Loucy (cell line): ENCODE measurements around the gene DLGAP1.

ENCODE experiments used
- H2AFZ ChIP-seq: fragments of 200-600 bp; sonication (generic); 2 replicates; pipeline ENCODE4 v1.6.0; 2016; ENCODE audit warnings: antibody characterized with exemption, mild to moderate bottlenecking, low read length, moderate library complexity
- H3F3A ChIP-seq: fragments of 200-600 bp; 2 replicates; pipeline ENCODE4 v1.6.0; 2016; ENCODE audit warnings: antibody characterized with exemption, low read depth, mild to moderate bottlenecking
- H3K27me3 ChIP-seq: fragments of 200-600 bp; sonication (generic); 2 replicates; pipeline ENCODE4 v1.6.1; 2014; ENCODE audit warnings: low read length, mild to moderate bottlenecking; ENCODE audit not compliant: insufficient read depth, poor library complexity, severe bottlenecking
- H3K36me3 ChIP-seq: fragments of 200-600 bp; sonication (generic); 2 replicates; pipeline ENCODE4 v1.6.1; 2016; ENCODE audit warnings: low read length; ENCODE audit not compliant: insufficient read depth
- H3K4me1 ChIP-seq: fragments of 200-600 bp; sonication (generic); 2 replicates; pipeline ENCODE4 v1.5.1; 2014; ENCODE audit warnings: low read length, mild to moderate bottlenecking; ENCODE audit not compliant: insufficient read depth, poor library complexity, severe bottlenecking
- H3K4me2 ChIP-seq: fragments of 200-600 bp; sonication (generic); 2 replicates; pipeline ENCODE4 v1.6.0; 2014; ENCODE audit warnings: antibody characterized with exemption, low read length, low read depth, mild to moderate bottlenecking; ENCODE audit not compliant: poor library complexity, severe bottlenecking
- H3K4me3 ChIP-seq: fragments of 200-600 bp; sonication (generic); 2 replicates; pipeline ENCODE4 v1.5.1; 2014; ENCODE audit warnings: low read length, mild to moderate bottlenecking, mixed read lengths; ENCODE audit not compliant: poor library complexity, severe bottlenecking
- H3K79me2 ChIP-seq: fragments of 200-600 bp; sonication (generic); 2 replicates; pipeline ENCODE4 v1.6.1; 2014; ENCODE audit warnings: low read length; ENCODE audit not compliant: insufficient read depth
- H3K9ac ChIP-seq: fragments of 200-600 bp; sonication (generic); 2 replicates; pipeline ENCODE4 v1.6.0; 2014; ENCODE audit warnings: mild to moderate bottlenecking, low read depth, low read length, moderate library complexity; ENCODE audit not compliant: poor library complexity, severe bottlenecking
- H3K9me2 ChIP-seq: fragments of 200-600 bp; sonication (generic); replicated peaks from 2 replicates; pipeline ENCODE4 v1.6.1; 2016; ENCODE audit warnings: low read depth, low read length, mixed read lengths
- H3K9me3 ChIP-seq: fragments of 200-600 bp; sonication (generic); 2 replicates; pipeline ENCODE4 v1.6.1; 2014; ENCODE audit warnings: mild to moderate bottlenecking, antibody characterized with exemption, low read length, low read depth; ENCODE audit not compliant: insufficient read depth
- H4K20me1 ChIP-seq: fragments of 200-600 bp; sonication (generic); 2 replicates; pipeline ENCODE4 v1.6.0; 2014; ENCODE audit warnings: antibody characterized with exemption, low read length, mild to moderate bottlenecking; ENCODE audit not compliant: insufficient read depth, poor library complexity, severe bottlenecking
- EZH2phosphoT487 ChIP-seq: fragments of 200-600 bp; IDR thresholded peaks from 2 replicates; pipeline ENCODE4 v1.6.1; 2018; ENCODE audit warnings: antibody characterized with exemption, mild to moderate bottlenecking, moderate library complexity, borderline replicate concordance
- TF ChIP-seq, protein P1 (sequence below): fragments of 200-600 bp; sonication (generic); conservative IDR thresholded peaks from 2 replicates; pipeline ENCODE4 v1.5.1; 2014; ENCODE audit warnings: mild to moderate bottlenecking, antibody characterized with exemption, low read length

The DLGAP1 gene

DNA sequence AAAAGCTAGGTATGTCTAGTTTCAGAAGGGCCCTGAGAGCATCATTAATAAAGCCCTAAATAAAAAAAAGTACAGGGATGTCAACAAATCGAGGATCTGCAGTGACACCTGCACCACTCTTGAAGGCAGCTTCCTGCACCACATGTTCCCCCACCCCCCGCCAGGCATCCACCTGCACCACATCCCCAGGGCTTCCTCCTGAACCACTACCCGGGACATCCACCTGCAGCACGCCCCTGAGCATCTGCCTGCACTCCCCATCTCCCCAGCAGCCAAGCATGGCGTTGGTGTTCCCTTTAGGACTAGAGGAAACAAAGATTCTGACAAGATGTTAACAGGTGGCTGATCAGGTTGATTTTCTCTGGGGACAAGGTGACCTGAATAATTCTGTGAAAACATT lies 55.2 kb downstream of the DLGAP1 start:
- H3K4me3 ChIP-seq = no peak overlapping the region
- no peaks in the 10 kb centered on the region for H3K36me3 ChIP-seq
- no peaks in the 10 kb centered on the region for H3F3A ChIP-seq
- no peaks in the 10 kb centered on the region for H3K4me1 ChIP-seq
- H3K79me2 ChIP-seq = no peaks in the 10 kb centered on the region
- no peaks in the 10 kb centered on the region for H4K20me1 ChIP-seq
- no peaks in the 10 kb centered on the region for H3K27me3 ChIP-seq
- H3K4me2 ChIP-seq = no peak overlapping the region
- no peak overlapping the region for H3K9ac ChIP-seq
- no peaks in the 10 kb centered on the region for H3K9me3 ChIP-seq
- no peak overlapping the region for H2AFZ ChIP-seq
- TF ChIP-seq, protein P1, sequence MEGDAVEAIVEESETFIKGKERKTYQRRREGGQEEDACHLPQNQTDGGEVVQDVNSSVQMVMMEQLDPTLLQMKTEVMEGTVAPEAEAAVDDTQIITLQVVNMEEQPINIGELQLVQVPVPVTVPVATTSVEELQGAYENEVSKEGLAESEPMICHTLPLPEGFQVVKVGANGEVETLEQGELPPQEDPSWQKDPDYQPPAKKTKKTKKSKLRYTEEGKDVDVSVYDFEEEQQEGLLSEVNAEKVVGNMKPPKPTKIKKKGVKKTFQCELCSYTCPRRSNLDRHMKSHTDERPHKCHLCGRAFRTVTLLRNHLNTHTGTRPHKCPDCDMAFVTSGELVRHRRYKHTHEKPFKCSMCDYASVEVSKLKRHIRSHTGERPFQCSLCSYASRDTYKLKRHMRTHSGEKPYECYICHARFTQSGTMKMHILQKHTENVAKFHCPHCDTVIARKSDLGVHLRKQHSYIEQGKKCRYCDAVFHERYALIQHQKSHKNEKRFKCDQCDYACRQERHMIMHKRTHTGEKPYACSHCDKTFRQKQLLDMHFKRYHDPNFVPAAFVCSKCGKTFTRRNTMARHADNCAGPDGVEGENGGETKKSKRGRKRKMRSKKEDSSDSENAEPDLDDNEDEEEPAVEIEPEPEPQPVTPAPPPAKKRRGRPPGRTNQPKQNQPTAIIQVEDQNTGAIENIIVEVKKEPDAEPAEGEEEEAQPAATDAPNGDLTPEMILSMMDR = no peak
- TF ChIP-seq EZH2phosphoT487 = no peak
- no peaks in the 10 kb centered on the region for H3K9me2 ChIP-seq

DNA sequence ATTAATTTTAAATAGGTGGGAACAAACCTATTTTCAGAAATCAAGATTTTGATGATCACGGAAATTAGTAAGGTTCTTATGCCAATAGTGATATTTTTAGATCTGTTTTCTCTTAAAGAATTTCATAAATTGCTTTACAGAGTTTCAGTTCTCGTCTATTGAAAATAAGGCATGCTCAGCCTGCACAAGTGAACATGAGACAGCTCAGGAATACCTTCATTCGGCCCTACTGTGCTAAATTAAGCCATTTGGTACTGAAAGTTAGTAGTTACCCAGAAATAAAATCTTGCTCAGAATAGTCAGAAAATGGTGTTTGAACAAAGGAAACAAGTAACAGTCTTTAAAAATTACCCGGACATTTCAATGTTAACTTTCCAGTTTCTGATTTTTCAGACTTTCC lies 60.4 kb downstream of the DLGAP1 start:
- H4K20me1 ChIP-seq = no peaks in the 10 kb centered on the region
- H3K4me2 ChIP-seq = no peak overlapping the region
- H2AFZ ChIP-seq = no peak overlapping the region
- no peak for TF ChIP-seq EZH2phosphoT487
- TF ChIP-seq, protein P1 = no peak
- no peaks in the 10 kb centered on the region for H3K79me2 ChIP-seq
- no peaks in the 10 kb centered on the region for H3F3A ChIP-seq
- H3K9me3 ChIP-seq = no peaks in the 10 kb centered on the region
- no peaks in the 10 kb centered on the region for H3K36me3 ChIP-seq
- H3K9ac ChIP-seq = no peak overlapping the region
- no peak overlapping the region for H3K4me3 ChIP-seq
- H3K27me3 ChIP-seq = no peaks in the 10 kb centered on the region
- H3K9me2 ChIP-seq = no peaks in the 10 kb centered on the region
- no peaks in the 10 kb centered on the region for H3K4me1 ChIP-seq

DNA sequence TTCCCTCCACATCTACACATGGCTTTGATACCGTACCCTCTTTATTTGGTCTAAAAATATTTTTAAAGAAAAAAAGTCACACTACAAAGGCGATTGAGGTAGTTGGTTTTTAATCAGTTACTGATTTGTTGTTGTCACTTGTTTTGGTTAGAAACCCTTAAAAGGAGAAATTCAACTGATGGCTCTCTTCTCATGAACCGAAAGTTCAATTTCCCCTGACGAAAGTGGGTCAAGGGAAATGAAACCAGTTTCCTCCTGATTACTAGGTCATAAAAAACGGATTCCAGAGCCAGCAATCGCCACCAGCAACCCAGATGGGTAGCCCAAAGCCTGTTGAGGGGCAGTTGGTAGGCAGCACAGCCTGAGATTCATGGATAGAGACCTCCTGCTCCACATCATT lies 63.2 kb downstream of the DLGAP1 start:
- Histone ChIP-seq H3F3A (no peaks in the 10 kb centered on the region), H3K4me2 (no peak overlapping the region), H3K9ac (no peak overlapping the region), H3K9me2 (no peaks in the 10 kb centered on the region), H4K20me1 (no peaks in the 10 kb centered on the region), H3K27me3 (no peaks in the 10 kb centered on the region), H3K36me3 (no peaks in the 10 kb centered on the region), H2AFZ (no peak overlapping the region), H3K4me1 (no peaks in the 10 kb centered on the region), H3K79me2 (no peaks in the 10 kb centered on the region), H3K9me3 (no peaks in the 10 kb centered on the region), H3K4me3 (no peak overlapping the region)
- TF ChIP-seq EZH2phosphoT487 = no peak
- TF ChIP-seq, protein P1 = no peak
